ENCODE measurements around the gene ANKH.
"Not testable (repeated sequence)": the region's sequence is repeated elsewhere in the genome, so short reads cannot be mapped to it uniquely, and the experiment has no call there.

Gene ANKH

DNA sequence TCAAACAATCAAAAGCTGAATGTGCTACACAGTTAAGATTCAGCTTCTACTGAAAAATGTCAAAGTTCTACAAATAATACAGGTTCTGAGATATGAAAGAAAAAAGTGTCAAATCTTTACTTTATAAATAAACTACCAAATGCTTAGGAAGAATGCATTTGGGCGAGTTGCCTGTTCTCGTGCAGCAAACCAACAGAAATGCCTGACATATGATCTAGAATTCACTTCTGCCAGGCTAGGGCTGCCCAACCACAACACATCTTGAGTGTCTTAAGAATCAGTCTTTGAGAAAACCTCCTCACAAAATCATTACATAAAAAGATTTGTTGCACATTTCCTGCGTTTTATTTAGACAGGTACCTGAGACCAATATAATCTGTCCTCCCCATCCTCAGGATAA, 42.2 kb downstream of the ANKH start:
- TF ChIP-seq, protein P1, sequence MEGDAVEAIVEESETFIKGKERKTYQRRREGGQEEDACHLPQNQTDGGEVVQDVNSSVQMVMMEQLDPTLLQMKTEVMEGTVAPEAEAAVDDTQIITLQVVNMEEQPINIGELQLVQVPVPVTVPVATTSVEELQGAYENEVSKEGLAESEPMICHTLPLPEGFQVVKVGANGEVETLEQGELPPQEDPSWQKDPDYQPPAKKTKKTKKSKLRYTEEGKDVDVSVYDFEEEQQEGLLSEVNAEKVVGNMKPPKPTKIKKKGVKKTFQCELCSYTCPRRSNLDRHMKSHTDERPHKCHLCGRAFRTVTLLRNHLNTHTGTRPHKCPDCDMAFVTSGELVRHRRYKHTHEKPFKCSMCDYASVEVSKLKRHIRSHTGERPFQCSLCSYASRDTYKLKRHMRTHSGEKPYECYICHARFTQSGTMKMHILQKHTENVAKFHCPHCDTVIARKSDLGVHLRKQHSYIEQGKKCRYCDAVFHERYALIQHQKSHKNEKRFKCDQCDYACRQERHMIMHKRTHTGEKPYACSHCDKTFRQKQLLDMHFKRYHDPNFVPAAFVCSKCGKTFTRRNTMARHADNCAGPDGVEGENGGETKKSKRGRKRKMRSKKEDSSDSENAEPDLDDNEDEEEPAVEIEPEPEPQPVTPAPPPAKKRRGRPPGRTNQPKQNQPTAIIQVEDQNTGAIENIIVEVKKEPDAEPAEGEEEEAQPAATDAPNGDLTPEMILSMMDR (IDR thresholded peaks at IDR 0.05; ENCODE audit: insufficient read depth, low read depth, low read length, missing control alignments) = no peak
- no peak for DNase-seq (ENCODE audit: low read depth)
- H3K4me3 ChIP-seq (ENCODE audit: low read length) = no peak overlapping the region

DNA sequence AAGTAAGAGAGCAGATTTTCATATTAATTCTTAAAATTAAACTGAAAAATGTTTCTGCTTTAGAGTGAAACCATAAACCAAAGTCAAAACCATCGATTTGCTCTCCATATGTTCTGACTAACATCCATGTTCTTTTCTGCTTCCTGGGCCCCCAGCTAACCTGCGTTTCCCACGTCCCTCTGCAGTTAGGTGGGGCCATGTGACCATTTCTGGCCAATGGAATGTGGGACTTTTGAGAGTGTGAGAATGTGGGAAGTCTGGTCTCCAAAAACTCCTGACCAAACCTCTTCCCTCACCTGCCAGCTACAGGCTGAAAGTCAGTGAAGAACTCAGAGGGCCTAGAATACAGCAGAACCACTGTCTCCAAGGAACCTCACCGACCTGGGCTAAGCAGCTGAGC, 44.9 kb downstream of the ANKH start:
- TF ChIP-seq, protein P1 (IDR thresholded peaks at IDR 0.05; ENCODE audit: insufficient read depth, low read depth, low read length, missing control alignments) = no peak
- H3K4me3 ChIP-seq (ENCODE audit: low read length) = no peak overlapping the region
- no peak for DNase-seq (ENCODE audit: low read depth)

DNA sequence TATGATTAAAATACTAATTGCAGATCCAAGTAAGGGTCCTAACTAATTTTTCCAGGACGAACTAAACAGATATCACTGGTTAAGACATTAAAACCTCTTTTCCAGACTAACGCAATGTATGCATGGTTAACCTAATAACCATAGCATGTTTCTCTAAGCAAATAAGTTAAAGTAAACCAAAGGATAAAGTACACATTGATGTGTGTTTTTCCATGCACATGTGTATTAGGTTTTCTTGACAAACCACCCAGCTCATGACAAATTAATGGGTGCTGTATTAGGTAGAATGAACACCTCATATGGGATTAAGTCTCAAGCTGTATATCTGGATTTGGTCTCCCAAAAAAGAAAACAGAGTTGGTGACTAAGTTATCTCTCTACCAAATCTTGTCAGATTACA, 45.6 kb downstream of the ANKH start:
- TF ChIP-seq, protein P1 (IDR thresholded peaks at IDR 0.05; ENCODE audit: insufficient read depth, low read depth, low read length, missing control alignments) = no peak
- H3K4me3 ChIP-seq (ENCODE audit: low read length) = no peak overlapping the region
- DNase-seq (ENCODE audit: low read depth) = no peak

DNA sequence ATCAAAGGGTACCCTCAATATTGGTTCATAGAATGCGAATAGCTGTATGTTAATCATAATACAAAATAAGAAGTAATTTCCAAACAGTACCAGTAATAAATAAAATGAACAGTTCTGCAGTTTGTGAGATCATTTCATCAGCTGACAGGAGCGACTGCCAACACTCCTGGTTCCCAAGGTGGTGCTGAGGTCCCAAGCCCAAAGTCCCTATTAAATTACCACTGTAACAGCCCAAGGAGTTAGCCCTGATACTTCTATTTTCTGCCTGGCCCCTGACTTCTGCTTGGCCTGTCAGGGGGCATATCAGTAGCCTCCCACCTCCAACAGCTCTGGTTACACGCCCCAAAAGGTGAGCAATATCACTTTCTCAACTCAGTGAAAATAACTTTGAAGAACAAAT, 47.1 kb downstream of the ANKH start:
- H3K4me3 ChIP-seq (ENCODE audit: low read length) = no peak overlapping the region
- no peak for DNase-seq (ENCODE audit: low read depth)
- TF ChIP-seq, protein P1 (IDR thresholded peaks at IDR 0.05; ENCODE audit: insufficient read depth, low read depth, low read length, missing control alignments) = no peak

DNA sequence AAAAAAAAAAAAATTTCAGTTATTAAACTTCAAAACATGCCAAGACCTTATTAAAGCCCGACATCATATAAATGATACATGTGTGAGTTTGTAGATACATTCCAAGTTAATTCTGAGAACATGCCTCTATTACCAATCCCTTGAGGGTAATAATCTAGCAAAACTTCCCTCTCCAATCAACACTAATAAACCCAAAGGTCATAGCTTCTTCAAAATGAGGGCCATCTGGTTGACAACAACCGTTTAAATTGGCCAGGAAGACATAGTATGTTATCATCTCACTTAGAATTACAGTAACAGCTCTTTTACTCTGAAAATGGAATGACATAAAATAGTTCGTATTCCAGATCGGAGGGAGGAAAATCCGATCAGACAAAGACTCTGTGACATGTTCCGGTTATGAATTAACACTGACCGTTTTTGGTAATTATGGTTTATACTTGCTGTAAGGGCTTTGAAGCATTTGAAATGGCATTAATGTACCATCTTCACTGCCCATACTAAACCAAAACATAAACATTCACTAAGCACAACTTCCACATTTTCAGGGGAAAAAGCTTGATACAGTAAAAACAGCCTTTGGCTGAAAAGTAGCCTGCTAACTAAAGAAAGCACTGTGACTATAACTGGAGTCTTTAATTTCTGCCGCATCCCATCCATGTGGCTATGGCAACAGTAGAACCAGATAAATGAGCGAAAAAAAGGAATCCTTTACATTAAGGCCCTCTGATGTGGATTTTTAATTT, 50.3 kb downstream of the ANKH start:
- no peak overlapping the region for H3K4me3 ChIP-seq (ENCODE audit: low read length)
- TF ChIP-seq, protein P1 (IDR thresholded peaks at IDR 0.05; ENCODE audit: insufficient read depth, low read depth, low read length, missing control alignments) = no peak
- no peak for DNase-seq (ENCODE audit: low read depth)

DNA sequence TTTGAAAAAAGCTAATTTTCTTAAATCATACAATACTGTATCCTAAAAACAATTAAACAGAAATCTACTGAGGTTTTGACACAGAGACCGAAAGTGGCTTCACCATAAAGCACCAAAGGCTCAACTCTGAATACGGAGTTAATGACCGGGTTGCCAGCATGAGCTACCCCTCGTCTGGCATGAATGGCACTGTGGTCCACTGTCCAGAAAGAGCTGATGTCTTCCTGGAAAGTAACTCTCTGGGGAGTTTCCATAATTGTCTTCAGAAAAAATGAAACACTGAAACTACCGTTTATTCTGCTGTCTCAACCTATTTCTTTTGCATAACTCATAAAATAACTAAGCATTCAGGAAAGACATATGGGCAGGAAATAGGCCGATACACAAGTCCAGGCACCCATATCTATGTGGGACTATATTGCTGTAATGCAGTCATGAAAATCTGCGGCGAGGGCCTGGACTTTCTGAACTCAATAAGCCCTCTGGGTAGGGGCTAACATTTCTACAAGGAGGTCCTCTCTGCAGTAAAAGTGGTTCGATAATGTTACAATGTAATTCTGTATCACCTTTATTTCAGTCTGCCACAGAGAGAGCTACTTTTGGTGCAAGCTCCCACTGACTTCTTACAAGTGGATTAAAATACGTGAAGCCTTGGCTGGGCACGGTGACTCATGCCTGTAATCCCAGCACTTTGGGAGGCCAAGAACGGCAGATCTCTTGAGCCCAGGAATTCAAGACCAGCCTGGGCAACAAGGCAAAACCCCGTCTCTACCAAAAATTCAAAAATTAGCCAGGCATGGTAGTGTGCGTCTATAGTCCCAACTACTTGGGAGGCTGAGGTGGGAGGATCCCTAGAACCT, 52.4 kb downstream of the ANKH start:
- no peak overlapping the region for H3K4me3 ChIP-seq (ENCODE audit: low read length)
- TF ChIP-seq, protein P1 (IDR thresholded peaks at IDR 0.05; ENCODE audit: insufficient read depth, low read depth, low read length, missing control alignments) = no peak
- no peak for DNase-seq (ENCODE audit: low read depth)

DNA sequence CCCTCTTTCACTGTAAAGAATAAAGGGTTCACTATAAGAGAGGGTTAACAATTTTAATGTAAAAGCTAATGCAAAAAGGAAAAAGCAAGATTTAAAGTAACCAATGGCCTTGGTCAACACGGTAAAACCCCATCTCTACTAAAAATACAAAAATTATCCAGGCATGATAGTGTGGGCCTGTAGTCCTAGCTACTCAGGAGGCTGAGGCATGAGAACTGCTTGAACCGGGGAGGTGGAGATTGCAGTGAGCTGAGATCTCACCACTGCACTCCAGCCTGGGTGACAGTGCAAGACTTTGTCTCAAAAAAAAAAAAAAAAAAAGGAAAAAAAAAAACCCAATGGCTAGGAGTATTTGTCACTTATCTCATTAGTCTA, 53.8 kb downstream of the ANKH start:
- H3K4me3 ChIP-seq (ENCODE audit: low read length); DNase-seq (ENCODE audit: low read depth): not testable (repeated sequence)
